Spleen (tissue), 7 donors: ENCODE results near the gene GABBR2.

Source experiments
- POLR2AphosphoS5 ChIP-seq, 3 donors: sonication (generic); formaldehyde crosslinking; IDR thresholded peaks; one replicate each; pipeline ENCODE4 v1.5.1; 2017; ENCODE audit warnings: antibody characterized with exemption in 3 of 3
- TF ChIP-seq, protein P1 (sequence below), 11 experiments: fragments of 200-600 bp in 7 of 11; fragments of 450-650 bp in 4 of 11; sonication (generic) in 4 of 11; IDR thresholded peaks in 8 of 11; conservative IDR thresholded peaks in 3 of 11; 1 replicate in 7 of 11; 2 replicates in 4 of 11; pipeline versions ENCODE4 v1.4.0 to v1.8.0; 2016 to 2021; ENCODE audit warnings: antibody characterized with exemption in 11 of 11, inconsistent platforms in 4 of 11, mild to moderate bottlenecking in 1 of 11
- donor health status: DM: no; HTN: no; CAD: no; lungs with moderate emphysema.
- donor health status: DM: no; HTN: no; CAD: no.
- donor health status: DM: no; HTN: no; CAD: no.

DNA sequence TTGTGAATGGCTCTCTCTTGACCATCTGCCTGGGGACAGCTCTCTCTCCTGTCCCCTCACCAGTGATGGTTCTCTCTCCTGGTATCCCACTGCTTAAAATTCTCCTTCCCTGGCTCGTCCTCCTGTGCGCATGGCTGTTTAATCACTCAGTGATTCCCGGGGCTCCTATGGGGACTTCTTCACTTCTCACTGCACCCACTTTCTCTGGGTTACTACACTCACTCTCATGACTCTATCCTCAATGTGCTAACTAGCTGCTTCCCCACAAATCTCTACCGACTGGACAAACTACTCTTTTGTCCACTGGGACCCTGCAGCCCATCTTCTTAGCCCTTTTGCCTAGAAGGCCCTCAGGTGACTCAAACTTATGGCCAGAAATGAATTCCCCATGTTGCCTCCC, 364.2 kb downstream of the GABBR2 start:
- TF ChIP-seq, protein P1, sequence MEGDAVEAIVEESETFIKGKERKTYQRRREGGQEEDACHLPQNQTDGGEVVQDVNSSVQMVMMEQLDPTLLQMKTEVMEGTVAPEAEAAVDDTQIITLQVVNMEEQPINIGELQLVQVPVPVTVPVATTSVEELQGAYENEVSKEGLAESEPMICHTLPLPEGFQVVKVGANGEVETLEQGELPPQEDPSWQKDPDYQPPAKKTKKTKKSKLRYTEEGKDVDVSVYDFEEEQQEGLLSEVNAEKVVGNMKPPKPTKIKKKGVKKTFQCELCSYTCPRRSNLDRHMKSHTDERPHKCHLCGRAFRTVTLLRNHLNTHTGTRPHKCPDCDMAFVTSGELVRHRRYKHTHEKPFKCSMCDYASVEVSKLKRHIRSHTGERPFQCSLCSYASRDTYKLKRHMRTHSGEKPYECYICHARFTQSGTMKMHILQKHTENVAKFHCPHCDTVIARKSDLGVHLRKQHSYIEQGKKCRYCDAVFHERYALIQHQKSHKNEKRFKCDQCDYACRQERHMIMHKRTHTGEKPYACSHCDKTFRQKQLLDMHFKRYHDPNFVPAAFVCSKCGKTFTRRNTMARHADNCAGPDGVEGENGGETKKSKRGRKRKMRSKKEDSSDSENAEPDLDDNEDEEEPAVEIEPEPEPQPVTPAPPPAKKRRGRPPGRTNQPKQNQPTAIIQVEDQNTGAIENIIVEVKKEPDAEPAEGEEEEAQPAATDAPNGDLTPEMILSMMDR (IDR thresholded peaks at IDR 0.05 in 8 of 11, conservative IDR thresholded peaks at IDR 0.05 in 3 of 11) = no peak
- no peak for TF ChIP-seq POLR2AphosphoS5 (IDR thresholded peaks at IDR 0.05)
